Stimulated activated CD4-positive, alpha-beta T cell treated with anti-CD3 and anti-CD28 coated beads, Interleukin-1b, Interleukin-23, amount 100 ng/mL, for 1 hour (primary cell): ENCODE results near the gene SFTPB.
"Not testable (repeated sequence)": the region's sequence is repeated elsewhere in the genome, so short reads cannot be mapped to it uniquely, and the experiment has no call there.

ENCODE experiments used
- DNase-seq, 2 donors: peaks; one replicate each; pipeline ENCODE4 v3.0.0-alpha.2; 2020; ENCODE audit warnings: low read depth in 2 of 2

Gene SFTPB

GRCh38 chr2:85668009-85668856 lies at the start of gene SFTPB:
Gene SFTPB (minus strand): TSS chr2:85668199. CDS start chr2:85668183, 16 bp downstream.
- DNase-seq = no peak

- no peak for DNase-seq
These were observed 49.5 kb upstream of the SFTPB start for GRCh38 chr2:85717308-85718008.

- no peak for DNase-seq
These were observed 48.4 kb upstream of the SFTPB start for GRCh38 chr2:85716346-85716914.

- no peak for DNase-seq
These were observed 46.8 kb upstream of the SFTPB start for GRCh38 chr2:85714841-85715240.

GRCh38 chr2:85714421-85714820 lies 46.4 kb upstream of the SFTPB start:
- DNase-seq = not testable (repeated sequence)

GRCh38 chr2:85713836-85714235 lies 45.8 kb upstream of the SFTPB start:
- DNase-seq = no peak

GRCh38 chr2:85712849-85713612 lies 45.0 kb upstream of the SFTPB start:
- DNase-seq = no peak

- DNase-seq = no peak
These were observed 44.3 kb upstream of the SFTPB start for GRCh38 chr2:85712336-85712735.

GRCh38 chr2:85711578-85712060 lies 43.6 kb upstream of the SFTPB start:
- no peak for DNase-seq

GRCh38 chr2:85710687-85711577 lies 42.9 kb upstream of the SFTPB start:
- no peak for DNase-seq

- no peak for DNase-seq
These were observed 41.4 kb upstream of the SFTPB start for GRCh38 chr2:85709401-85709811.

- no peak for DNase-seq
These were observed 40.6 kb upstream of the SFTPB start for GRCh38 chr2:85708641-85709040.

- DNase-seq = peak in 1 of 2 donors; percentile 23
These were observed 39.3 kb upstream of the SFTPB start for GRCh38 chr2:85707304-85707703.

- no peak for DNase-seq
These were observed 38.7 kb upstream of the SFTPB start for GRCh38 chr2:85706599-85707296.

- DNase-seq = no peak
These were observed 38.1 kb upstream of the SFTPB start for GRCh38 chr2:85706063-85706462.

- DNase-seq = no peak
These were observed 37.7 kb upstream of the SFTPB start for GRCh38 chr2:85705680-85706039.

GRCh38 chr2:85704800-85705679 lies 37.0 kb upstream of the SFTPB start:
- DNase-seq = no peak

GRCh38 chr2:85704038-85704437 lies 36.0 kb upstream of the SFTPB start:
- no peak for DNase-seq

- no peak for DNase-seq
These were observed 35.3 kb upstream of the SFTPB start for GRCh38 chr2:85703329-85703728.
